Activated CD4-positive, CD25-positive, alpha-beta regulatory T cell treated with anti-CD3 and anti-CD28 coated beads, Interleukin-2, amount 50 U/mL, for 24 hours (primary cell): ENCODE measurements around the gene PIK3C2G.
"Not testable (repeated sequence)": the region's sequence is repeated elsewhere in the genome, so short reads cannot be mapped to it uniquely, and the experiment has no call there.

ENCODE experiments used
- ATAC-seq, 2 donors: fragments of 150-1000 bp; cut with Tn5 transposase; one replicate each; pipeline ENCODE4 v1.10.0; 2021; ENCODE audit warnings: mild to moderate bottlenecking in 1 of 2, moderate library complexity in 1 of 2

Gene PIK3C2G

GRCh38 chr12:18652596-18652995 is 391.3 kb downstream of the PIK3C2G start:
- no peak for ATAC-seq

- ATAC-seq, result no peak
Measured at GRCh38 chr12:18653465-18653864, 392.1 kb downstream of the PIK3C2G start.

- no peak for ATAC-seq
Measured at GRCh38 chr12:18655351-18655750, 394.0 kb downstream of the PIK3C2G start.

- no peak for ATAC-seq
Measured at GRCh38 chr12:18658179-18658578, 396.9 kb downstream of the PIK3C2G start.

GRCh38 chr12:18658829-18659228 is 397.5 kb downstream of the PIK3C2G start:
- no peak for ATAC-seq

- ATAC-seq, result no peak
Measured at GRCh38 chr12:18676141-18676540, 414.8 kb downstream of the PIK3C2G start.

GRCh38 chr12:18676996-18677588 is 415.8 kb downstream of the PIK3C2G start:
- ATAC-seq, result no peak

GRCh38 chr12:18681818-18682217 is 420.5 kb downstream of the PIK3C2G start:
- ATAC-seq, result no peak

- no peak for ATAC-seq
Measured at GRCh38 chr12:18683327-18684013, 422.2 kb downstream of the PIK3C2G start.

GRCh38 chr12:18684430-18684829 is 423.1 kb downstream of the PIK3C2G start:
- ATAC-seq, result no peak

- no peak for ATAC-seq
Measured at GRCh38 chr12:18689771-18690170, 428.5 kb downstream of the PIK3C2G start.

- no peak for ATAC-seq
Measured at GRCh38 chr12:18690653-18691052, 429.3 kb downstream of the PIK3C2G start.

- ATAC-seq, result not testable (repeated sequence)
Measured at GRCh38 chr12:18693986-18694385, 432.7 kb downstream of the PIK3C2G start.

- no peak for ATAC-seq
Measured at GRCh38 chr12:18696971-18697602, 435.8 kb downstream of the PIK3C2G start.
